HepG2 (cell line): Measurements from ENCODE around the gene SAP130. TPM values are rescaled to one million over a fixed set of nuclear protein-coding genes. Genes with fewer than 3 reads are reported as not detected.

ENCODE experiments used
- ATAC-seq: fragments of 200-7000 bp; cut with Tn5 transposase; 3 replicates; pipeline ENCODE4 v1.9.1; 2020; ENCODE audit warnings: mild to moderate bottlenecking, moderate library complexity
- BruUV-seq: library from RNA; stranded (reverse); fragments of 400-500 nt; replicated peaks from 2 replicates; lab custom pipeline; 2021; lab: Mats Ljungman, UMichigan
- CTCF ChIA-PET: fragments of 300-600 bp; formaldehyde crosslinking; extraction: SDS; loops from one replicate; lab custom pipeline; 2021; ENCODE audit warnings: low total read pairs, inconsistent platforms, low intra/inter-chr PET ratio; lab: Yijun Ruan, JAX
- POLR2A ChIA-PET: fragments of 350-600 bp; sonication (Branson Sonifier 250); formaldehyde crosslinking; loops from one replicate; lab custom pipeline; 2020; ENCODE audit warnings: antibody characterized with exemption, inconsistent platforms; lab: Yijun Ruan, JAX
- DNase-seq: peaks from one replicate; pipeline ENCODE4 v3.0.0-alpha.2; 2015; ENCODE audit warnings: low spot score
- FAIRE-seq: peaks from 3 replicates; lab custom pipeline; 2011; peaks lifted over from hg19 to GRCh38; lab: Jason Lieb, UNC
- H2AFZ ChIP-seq: one replicate; pipeline ENCODE4 v1.6.1; 2011; ENCODE audit warnings: low read length, inconsistent platforms
- H3K27ac ChIP-seq: fragments of 300-600 bp; 3 replicates; pipeline ENCODE4 v1.8.0; 2011; ENCODE audit warnings: mixed run types, mild to moderate bottlenecking, mixed read lengths, low read length, inconsistent platforms; ENCODE audit not compliant: insufficient read depth; ENCODE audit errors: extremely low read length
- H3K27me3 ChIP-seq, 2 experiments: fragments of 200-600 bp in 1 of 2; 2 replicates in 1 of 2; 3 replicates in 1 of 2; pipeline versions ENCODE4 v1.6.0 to v1.8.0; 2011; ENCODE audit warnings: low read length in 2 of 2, mild to moderate bottlenecking in 2 of 2, moderate library complexity in 2 of 2, inconsistent platforms in 1 of 2; ENCODE audit not compliant: insufficient read depth in 2 of 2, control insufficient read depth in 1 of 2
- H3K36me3 ChIP-seq, 2 experiments: fragments of 200-600 bp in 1 of 2; replicated peaks in 1 of 2; 2 replicates in 1 of 2; 3 replicates in 1 of 2; pipeline versions ENCODE4 v1.5.1 to v1.8.0; 2011; ENCODE audit warnings: low read length in 2 of 2, inconsistent platforms in 1 of 2; ENCODE audit not compliant: insufficient read depth in 2 of 2, control insufficient read depth in 1 of 2
- H3K4me1 ChIP-seq: 2 replicates; pipeline ENCODE4 v1.5.1; 2012; ENCODE audit warnings: low read length, inconsistent platforms; ENCODE audit not compliant: insufficient read depth
- H3K4me2 ChIP-seq: 2 replicates; pipeline ENCODE4 v1.6.0; 2011; ENCODE audit warnings: low read depth, low read length, inconsistent platforms
- H3K4me3 ChIP-seq, 3 experiments: fragments of 200-600 bp in 1 of 3; sonication (generic), shearing (Covaris generic) in 1 of 3; replicated peaks in 1 of 3; 2 replicates each; pipeline ENCODE4 v1.5.1; 2011 to 2016; ENCODE audit warnings: low read length in 3 of 3, inconsistent platforms in 2 of 3, low read depth in 2 of 3, mild to moderate bottlenecking in 2 of 3, control low read depth in 1 of 3, mixed read lengths in 1 of 3; ENCODE audit not compliant: insufficient read depth in 1 of 3
- H3K79me2 ChIP-seq: one replicate; pipeline ENCODE4 v1.6.1; 2011; ENCODE audit warnings: low read length, inconsistent platforms; ENCODE audit not compliant: insufficient read depth
- H3K9ac ChIP-seq: 2 replicates; pipeline ENCODE4 v1.6.0; 2011; ENCODE audit warnings: mild to moderate bottlenecking, low read depth, low read length, inconsistent platforms; ENCODE audit not compliant: insufficient read depth
- H3K9me3 ChIP-seq: 2 replicates; pipeline ENCODE4 v1.5.1; 2012; ENCODE audit warnings: mild to moderate bottlenecking, low read length
- H4K20me1 ChIP-seq: 2 replicates; pipeline ENCODE4 v1.6.0; 2011; ENCODE audit warnings: inconsistent platforms, mild to moderate bottlenecking, low read length, moderate library complexity; ENCODE audit not compliant: insufficient read depth
- CHD2 ChIP-seq: IDR thresholded peaks from 2 replicates; pipeline ENCODE4 v1.6.1; 2011; ENCODE audit warnings: low read depth, low read length, improper control_type of control experiment
- PHF8 ChIP-seq: sonication (generic); formaldehyde crosslinking; IDR thresholded peaks from 2 replicates; pipeline ENCODE4 v1.5.0; 2020; ENCODE audit warnings: missing genetic modification reagents
- ZNF441 ChIP-seq: sonication (generic); formaldehyde crosslinking; IDR thresholded peaks from 2 replicates; pipeline ENCODE4 v1.7.0; 2021; ENCODE audit warnings: missing genetic modification reagents, borderline replicate concordance
- ZNF670 ChIP-seq: sonication (generic); formaldehyde crosslinking; IDR thresholded peaks from 2 replicates; pipeline ENCODE4 v1.8.0; 2022; ENCODE audit warnings: mild to moderate bottlenecking, missing genetic modification reagents, borderline replicate concordance
- ZNF672 ChIP-seq: sonication (generic); formaldehyde crosslinking; IDR thresholded peaks from 2 replicates; pipeline ENCODE4 v1.8.1; 2022; ENCODE audit warnings: missing genetic modification reagents
- ZNF703 ChIP-seq: sonication (generic); formaldehyde crosslinking; IDR thresholded peaks from 2 replicates; pipeline ENCODE4 v1.5.1; 2020; ENCODE audit warnings: missing genetic modification reagents, mild to moderate bottlenecking, moderate library complexity, borderline replicate concordance
- ZNF781 ChIP-seq: sonication (generic); formaldehyde crosslinking; IDR thresholded peaks from 2 replicates; pipeline ENCODE4 v1.5.1; 2020; ENCODE audit warnings: borderline replicate concordance, mild to moderate bottlenecking, missing genetic modification reagents; ENCODE audit errors: not compliant biosample characterization
- WGBS: methylation state at CpG from one replicate; pipeline ENCODE4 v1.1.6; 2017; ENCODE audit warnings: low lambda C conversion rate; 5-methylcytosine and 5-hydroxymethylcytosine counted together
- in situ Hi-C: cut with HindIII; loops from 2 replicates; pipeline ENCODE4 v1.10.0; 2017; ENCODE audit warnings: low pct_unique_long_range_greater_than_20kb; ENCODE audit not compliant: extremely low pct_ligation_motif_present
- intact Hi-C: fragments of 100-400 bp; cut with micrococcal nuclease; formaldehyde crosslinking; loops from one replicate; pipeline ENCODE4 v1.10.0; 2022; ENCODE audit not compliant: unreplicated experiment
- polyA plus RNA-seq, 8 experiments: library from polyadenylated mRNA; depleted of rRNA in 3 of 8; stranded (reverse) in 7 of 8; unstranded in 1 of 8; fragments of >200 nt; fragmentation: Illumina TruSeq in 4 of 8; extraction: Trizol in 4 of 8; gene quantifications; 2 replicates each; pipeline versions ENCODE4 v1.2.1 to v1.2.3, GENCODE V29; 2011 to 2016; ENCODE audit warnings: low read depth in 4 of 8, missing spikeins in 1 of 8, mixed read lengths in 1 of 8; ENCODE audit not compliant: insufficient read depth in 1 of 8
- total RNA-seq, 5 experiments: library from RNA; depleted of rRNA; stranded (reverse); fragments of >200 nt; fragmentation: Illumina TruSeq; extraction: Trizol; gene quantifications; 2 replicates each; pipeline ENCODE4 v1.2.3, GENCODE V29; 2016; ENCODE audit warnings: low read depth in 1 of 5
- TF ChIP-seq, protein P1 (sequence below): IDR thresholded peaks from 2 replicates; pipeline ENCODE4 v1.6.1; 2016; ENCODE audit warnings: mild to moderate bottlenecking
- TF ChIP-seq, protein P2 (sequence below): sonication (generic); formaldehyde crosslinking; IDR thresholded peaks from 2 replicates; pipeline ENCODE4 v1.5.1; 2020; ENCODE audit warnings: mild to moderate bottlenecking, missing genetic modification reagents, borderline replicate concordance
- TF ChIP-seq, protein P3 (sequence below): sonication (generic); formaldehyde crosslinking; IDR thresholded peaks from 2 replicates; pipeline ENCODE4 v1.4.0; 2020; ENCODE audit warnings: low read depth, missing genetic modification reagents
- TF ChIP-seq, protein P4 (sequence below): sonication (generic); formaldehyde crosslinking; IDR thresholded peaks from 2 replicates; pipeline ENCODE4 v1.4.0; 2020; ENCODE audit warnings: mild to moderate bottlenecking, missing genetic modification reagents, borderline replicate concordance

The SAP130 gene
- total and polyA plus RNA-seq, 2 of the 13 experiments (the other 11 are each of a cell fraction or from before 2014, with no cell fraction given), result 11.1 to 18.6 TPM

DNA sequence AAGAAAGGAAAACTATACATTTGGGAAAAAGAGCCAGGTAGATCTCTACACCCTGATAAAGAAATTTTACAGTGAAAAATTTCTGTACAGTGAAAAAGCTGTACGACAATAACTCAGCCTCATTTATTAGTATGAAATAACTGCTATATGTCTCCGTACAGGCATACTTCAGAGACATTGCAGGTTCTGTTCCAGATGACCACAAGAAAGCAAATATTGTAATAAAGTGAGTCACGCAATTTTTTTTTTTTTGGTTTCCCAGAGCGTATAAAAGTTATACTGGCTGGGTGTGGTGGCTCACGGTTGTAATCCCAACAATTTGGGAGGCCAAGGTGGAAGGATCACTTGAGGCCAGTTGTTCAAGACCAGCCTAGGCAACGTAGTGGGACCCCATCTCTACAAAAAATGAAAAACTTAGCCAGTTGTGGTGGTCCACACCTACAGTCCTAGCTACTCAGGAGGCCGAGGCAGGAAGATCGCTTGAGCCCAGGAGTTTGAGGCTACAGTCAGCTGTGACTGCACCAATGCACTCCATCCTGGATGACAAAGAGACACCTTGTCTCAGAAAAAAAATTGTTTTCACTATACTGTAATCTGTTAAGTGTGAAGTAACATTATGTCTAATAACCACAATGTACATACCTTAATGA lies 113.9 kb downstream of the SAP130 start:
- 22% methylated on average over 8 of the region's 8 CpGs for WGBS
- Histone ChIP-seq H3K9ac (no peak overlapping the region), H3K27ac (no peak overlapping the region), H3K4me1 (0 out of 2 replicates have a peak, but pooled peaks cover 7% of the 10 kb centered on the region), H3K9me3 (no peaks in the 10 kb centered on the region), H3K79me2 (no peaks in the 10 kb centered on the region), H4K20me1 (no peaks in the 10 kb centered on the region), H3K36me3 (no peaks in the 10 kb centered on the region), H3K27me3 (no peaks in the 10 kb centered on the region), H3K4me3 (no peak overlapping the region), H2AFZ (no peak overlapping the region), H3K4me2 (no peak overlapping the region)
- DNase-seq, result no peak
- intact Hi-C loops (no loop called here), in situ Hi-C loops (no loop called here)
- ATAC-seq, result no peak
- no peak for FAIRE-seq
- BruUV-seq, result no TSS peak
- CTCF ChIA-PET, result no interaction called here
- POLR2A ChIA-PET, result no interaction called here
- TF ChIP-seq ZNF703 (CRISPR knock-in tag) (no peak), ZNF672 (CRISPR knock-in tag) (no peak), ZNF781 (CRISPR knock-in tag) (no peak), PHF8 (CRISPR knock-in tag) (no peak), ZNF670 (CRISPR knock-in tag) (no peak), CHD2 (no peak), ZNF441 (CRISPR knock-in tag) (no peak)
- TF ChIP-seq, protein P1, sequence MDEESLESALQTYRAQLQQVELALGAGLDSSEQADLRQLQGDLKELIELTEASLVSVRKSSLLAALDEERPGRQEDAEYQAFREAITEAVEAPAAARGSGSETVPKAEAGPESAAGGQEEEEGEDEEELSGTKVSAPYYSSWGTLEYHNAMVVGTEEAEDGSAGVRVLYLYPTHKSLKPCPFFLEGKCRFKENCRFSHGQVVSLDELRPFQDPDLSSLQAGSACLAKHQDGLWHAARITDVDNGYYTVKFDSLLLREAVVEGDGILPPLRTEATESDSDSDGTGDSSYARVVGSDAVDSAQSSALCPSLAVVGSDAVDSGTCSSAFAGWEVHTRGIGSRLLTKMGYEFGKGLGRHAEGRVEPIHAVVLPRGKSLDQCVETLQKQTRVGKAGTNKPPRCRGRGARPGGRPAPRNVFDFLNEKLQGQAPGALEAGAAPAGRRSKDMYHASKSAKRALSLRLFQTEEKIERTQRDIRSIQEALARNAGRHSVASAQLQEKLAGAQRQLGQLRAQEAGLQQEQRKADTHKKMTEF (CRISPR knock-in tag), result no peak
- TF ChIP-seq, protein P2, sequence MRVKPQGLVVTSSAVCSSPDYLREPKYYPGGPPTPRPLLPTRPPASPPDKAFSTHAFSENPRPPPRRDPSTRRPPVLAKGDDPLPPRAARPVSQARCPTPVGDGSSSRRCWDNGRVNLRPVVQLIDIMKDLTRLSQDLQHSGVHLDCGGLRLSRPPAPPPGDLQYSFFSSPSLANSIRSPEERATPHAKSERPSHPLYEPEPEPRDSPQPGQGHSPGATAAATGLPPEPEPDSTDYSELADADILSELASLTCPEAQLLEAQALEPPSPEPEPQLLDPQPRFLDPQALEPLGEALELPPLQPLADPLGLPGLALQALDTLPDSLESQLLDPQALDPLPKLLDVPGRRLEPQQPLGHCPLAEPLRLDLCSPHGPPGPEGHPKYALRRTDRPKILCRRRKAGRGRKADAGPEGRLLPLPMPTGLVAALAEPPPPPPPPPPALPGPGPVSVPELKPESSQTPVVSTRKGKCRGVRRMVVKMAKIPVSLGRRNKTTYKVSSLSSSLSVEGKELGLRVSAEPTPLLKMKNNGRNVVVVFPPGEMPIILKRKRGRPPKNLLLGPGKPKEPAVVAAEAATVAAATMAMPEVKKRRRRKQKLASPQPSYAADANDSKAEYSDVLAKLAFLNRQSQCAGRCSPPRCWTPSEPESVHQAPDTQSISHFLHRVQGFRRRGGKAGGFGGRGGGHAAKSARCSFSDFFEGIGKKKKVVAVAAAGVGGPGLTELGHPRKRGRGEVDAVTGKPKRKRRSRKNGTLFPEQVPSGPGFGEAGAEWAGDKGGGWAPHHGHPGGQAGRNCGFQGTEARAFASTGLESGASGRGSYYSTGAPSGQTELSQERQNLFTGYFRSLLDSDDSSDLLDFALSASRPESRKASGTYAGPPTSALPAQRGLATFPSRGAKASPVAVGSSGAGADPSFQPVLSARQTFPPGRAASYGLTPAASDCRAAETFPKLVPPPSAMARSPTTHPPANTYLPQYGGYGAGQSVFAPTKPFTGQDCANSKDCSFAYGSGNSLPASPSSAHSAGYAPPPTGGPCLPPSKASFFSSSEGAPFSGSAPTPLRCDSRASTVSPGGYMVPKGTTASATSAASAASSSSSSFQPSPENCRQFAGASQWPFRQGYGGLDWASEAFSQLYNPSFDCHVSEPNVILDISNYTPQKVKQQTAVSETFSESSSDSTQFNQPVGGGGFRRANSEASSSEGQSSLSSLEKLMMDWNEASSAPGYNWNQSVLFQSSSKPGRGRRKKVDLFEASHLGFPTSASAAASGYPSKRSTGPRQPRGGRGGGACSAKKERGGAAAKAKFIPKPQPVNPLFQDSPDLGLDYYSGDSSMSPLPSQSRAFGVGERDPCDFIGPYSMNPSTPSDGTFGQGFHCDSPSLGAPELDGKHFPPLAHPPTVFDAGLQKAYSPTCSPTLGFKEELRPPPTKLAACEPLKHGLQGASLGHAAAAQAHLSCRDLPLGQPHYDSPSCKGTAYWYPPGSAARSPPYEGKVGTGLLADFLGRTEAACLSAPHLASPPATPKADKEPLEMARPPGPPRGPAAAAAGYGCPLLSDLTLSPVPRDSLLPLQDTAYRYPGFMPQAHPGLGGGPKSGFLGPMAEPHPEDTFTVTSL, result no peak
- TF ChIP-seq, protein P3, sequence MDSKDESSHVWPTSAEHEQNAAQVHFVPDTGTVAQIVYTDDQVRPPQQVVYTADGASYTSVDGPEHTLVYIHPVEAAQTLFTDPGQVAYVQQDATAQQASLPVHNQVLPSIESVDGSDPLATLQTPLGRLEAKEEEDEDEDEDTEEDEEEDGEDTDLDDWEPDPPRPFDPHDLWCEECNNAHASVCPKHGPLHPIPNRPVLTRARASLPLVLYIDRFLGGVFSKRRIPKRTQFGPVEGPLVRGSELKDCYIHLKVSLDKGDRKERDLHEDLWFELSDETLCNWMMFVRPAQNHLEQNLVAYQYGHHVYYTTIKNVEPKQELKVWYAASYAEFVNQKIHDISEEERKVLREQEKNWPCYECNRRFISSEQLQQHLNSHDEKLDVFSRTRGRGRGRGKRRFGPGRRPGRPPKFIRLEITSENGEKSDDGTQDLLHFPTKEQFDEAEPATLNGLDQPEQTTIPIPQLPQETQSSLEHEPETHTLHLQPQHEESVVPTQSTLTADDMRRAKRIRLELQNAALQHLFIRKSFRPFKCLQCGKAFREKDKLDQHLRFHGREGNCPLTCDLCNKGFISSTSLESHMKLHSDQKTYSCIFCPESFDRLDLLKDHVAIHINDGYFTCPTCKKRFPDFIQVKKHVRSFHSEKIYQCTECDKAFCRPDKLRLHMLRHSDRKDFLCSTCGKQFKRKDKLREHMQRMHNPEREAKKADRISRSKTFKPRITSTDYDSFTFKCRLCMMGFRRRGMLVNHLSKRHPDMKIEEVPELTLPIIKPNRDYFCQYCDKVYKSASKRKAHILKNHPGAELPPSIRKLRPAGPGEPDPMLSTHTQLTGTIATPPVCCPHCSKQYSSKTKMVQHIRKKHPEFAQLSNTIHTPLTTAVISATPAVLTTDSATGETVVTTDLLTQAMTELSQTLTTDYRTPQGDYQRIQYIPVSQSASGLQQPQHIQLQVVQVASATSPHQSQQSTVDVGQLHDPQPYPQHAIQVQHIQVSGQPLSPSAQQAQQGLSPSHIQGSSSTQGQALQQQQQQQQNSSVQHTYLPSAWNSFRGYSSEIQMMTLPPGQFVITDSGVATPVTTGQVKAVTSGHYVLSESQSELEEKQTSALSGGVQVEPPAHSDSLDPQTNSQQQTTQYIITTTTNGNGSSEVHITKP, result no peak
- TF ChIP-seq, protein P4, sequence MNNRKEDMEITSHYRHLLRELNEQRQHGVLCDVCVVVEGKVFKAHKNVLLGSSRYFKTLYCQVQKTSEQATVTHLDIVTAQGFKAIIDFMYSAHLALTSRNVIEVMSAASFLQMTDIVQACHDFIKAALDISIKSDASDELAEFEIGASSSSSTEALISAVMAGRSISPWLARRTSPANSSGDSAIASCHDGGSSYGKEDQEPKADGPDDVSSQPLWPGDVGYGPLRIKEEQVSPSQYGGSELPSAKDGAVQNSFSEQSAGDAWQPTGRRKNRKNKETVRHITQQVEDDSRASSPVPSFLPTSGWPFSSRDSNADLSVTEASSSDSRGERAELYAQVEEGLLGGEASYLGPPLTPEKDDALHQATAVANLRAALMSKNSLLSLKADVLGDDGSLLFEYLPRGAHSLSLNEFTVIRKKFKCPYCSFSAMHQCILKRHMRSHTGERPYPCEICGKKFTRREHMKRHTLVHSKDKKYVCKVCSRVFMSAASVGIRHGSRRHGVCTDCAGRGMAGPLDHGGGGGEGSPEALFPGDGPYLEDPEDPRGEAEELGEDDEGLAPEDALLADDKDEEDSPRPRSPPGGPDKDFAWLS, result no peak
